Stimulated activated CD4-positive, alpha-beta T cell treated with anti-CD3 and anti-CD28 coated beads, Interleukin-4, amount 100 ng/mL, for 24 hours (primary cell): Measurements from ENCODE around the gene RFPL4AL1.
"Not testable (repeated sequence)": the region's sequence is repeated elsewhere in the genome, so short reads cannot be mapped to it uniquely, and the experiment has no call there.

ENCODE experiments used
- DNase-seq: peaks from one replicate; pipeline ENCODE4 v3.0.0-alpha.2; 2020

Gene RFPL4AL1

GRCh38 chr19:55768818-55769217, at the start of gene RFPL4AL1:
TSS of gene RFPL4AL1 (plus strand) at chr19:55769118. CDS start at chr19:55771805, 2,687 bp downstream.
- DNase-seq, result not testable (repeated sequence)

- no peak for DNase-seq
Measured at GRCh38 chr19:55720214-55720746, 48.6 kb upstream of the RFPL4AL1 start.

GRCh38 chr19:55720801-55721200, 48.1 kb upstream of the RFPL4AL1 start:
- no peak for DNase-seq

- DNase-seq, result no peak
Measured at GRCh38 chr19:55723491-55723890, 45.4 kb upstream of the RFPL4AL1 start.

GRCh38 chr19:55730378-55730777, 38.5 kb upstream of the RFPL4AL1 start:
- not testable (repeated sequence) for DNase-seq

- DNase-seq, result no peak
Measured at GRCh38 chr19:55738302-55738701, 30.6 kb upstream of the RFPL4AL1 start, which contains the start of gene NLRP9. TSS of gene NLRP9 (minus strand) at chr19:55738402. CDS start at chr19:55738374, 28 bp downstream.

- DNase-seq, result no peak
Measured at GRCh38 chr19:55750715-55751114, 18.2 kb upstream of the RFPL4AL1 start.

GRCh38 chr19:55753401-55753800, 15.5 kb upstream of the RFPL4AL1 start:
- DNase-seq, result no peak

GRCh38 chr19:55756808-55757207, 12.1 kb upstream of the RFPL4AL1 start:
- DNase-seq, result not testable (repeated sequence)

GRCh38 chr19:55758797-55759196, 10.1 kb upstream of the RFPL4AL1 start, which contains the start of gene RFPL4A:
TSS of gene RFPL4A (plus strand) at chr19:55759097. CDS start at chr19:55761801, 2,704 bp downstream.
- not testable (repeated sequence) for DNase-seq

GRCh38 chr19:55766466-55766865, 2.5 kb upstream of the RFPL4AL1 start:
- DNase-seq, result no peak

GRCh38 chr19:55769632-55770031, 714 bp downstream of the RFPL4AL1 start:
- DNase-seq, result not testable (repeated sequence)

- no peak for DNase-seq
Measured at GRCh38 chr19:55777528-55777927, 8.6 kb downstream of the RFPL4AL1 start.

GRCh38 chr19:55778331-55778730, 9.4 kb downstream of the RFPL4AL1 start:
- DNase-seq, result no peak

GRCh38 chr19:55781112-55781511, 12.2 kb downstream of the RFPL4AL1 start:
- no peak for DNase-seq

- no peak for DNase-seq
Measured at GRCh38 chr19:55795021-55795420, 26.1 kb downstream of the RFPL4AL1 start.

GRCh38 chr19:55801416-55801815, 32.5 kb downstream of the RFPL4AL1 start:
- DNase-seq, result no peak

GRCh38 chr19:55802281-55802680, 33.4 kb downstream of the RFPL4AL1 start:
- no peak for DNase-seq

- peak; percentile 42 for DNase-seq
Measured at GRCh38 chr19:55809381-55810058, 40.6 kb downstream of the RFPL4AL1 start.

GRCh38 chr19:55811340-55811739, 42.4 kb downstream of the RFPL4AL1 start:
- DNase-seq, result no peak

GRCh38 chr19:55812449-55812848, 43.5 kb downstream of the RFPL4AL1 start:
- no peak for DNase-seq

- no peak for DNase-seq
Measured at GRCh38 chr19:55813906-55814305, 45.0 kb downstream of the RFPL4AL1 start.

GRCh38 chr19:55820037-55820436, 51.1 kb downstream of the RFPL4AL1 start:
- DNase-seq, result no peak
